ENCODE data around the gene NRP2.
A peak's percentile ranks its signal among the peaks of the same experiment; 100 is the strongest.

Gene NRP2

GRCh38 chr2:205802941-205803340 lies 120.6 kb downstream of the NRP2 start:
- H3K9me3 ChIP-seq (ENCODE audit: insufficient read depth, low read depth, low read length), result peaks cover 13% of the 10 kb centered on the region
- H3K27me3 ChIP-seq (ENCODE audit: insufficient read depth, low read length), result no peaks in the 10 kb centered on the region
- H3K27ac ChIP-seq (ENCODE audit: low read length), result no peak overlapping the region
- H3K4me3 ChIP-seq (ENCODE audit: low read length), result no peak overlapping the region
- H3K4me1 ChIP-seq (ENCODE audit: insufficient read depth, low read length), result no peaks in the 10 kb centered on the region; the same call in 1 of the 2 replicates
- H3K36me3 ChIP-seq (ENCODE audit: insufficient read depth, low read depth, low read length), result no peaks in the 10 kb centered on the region
- H3K9ac ChIP-seq (ENCODE audit: low read depth, low read length), result no peak overlapping the region

GRCh38 chr2:205803500-205803899 lies 121.2 kb downstream of the NRP2 start:
- Histone ChIP-seq H3K27ac (ENCODE audit: low read length) (no peak overlapping the region), H3K9me3 (ENCODE audit: insufficient read depth, low read depth, low read length) (peaks cover 10% of the 10 kb centered on the region), H3K9ac (ENCODE audit: low read depth, low read length) (no peak overlapping the region), H3K4me3 (ENCODE audit: low read length) (no peak overlapping the region), H3K36me3 (ENCODE audit: insufficient read depth, low read depth, low read length) (no peaks in the 10 kb centered on the region), H3K27me3 (ENCODE audit: insufficient read depth, low read length) (no peaks in the 10 kb centered on the region), H3K4me1 (ENCODE audit: insufficient read depth, low read length) (no peaks in the 10 kb centered on the region; the same call in 1 of the 2 replicates)

GRCh38 chr2:205805136-205805535 lies 122.8 kb downstream of the NRP2 start:
- Histone ChIP-seq H3K27me3 (ENCODE audit: insufficient read depth, low read length) (no peaks in the 10 kb centered on the region), H3K4me3 (ENCODE audit: low read length) (no peak overlapping the region), H3K9me3 (ENCODE audit: insufficient read depth, low read depth, low read length) (no peaks in the 10 kb centered on the region), H3K9ac (ENCODE audit: low read depth, low read length) (no peak overlapping the region), H3K36me3 (ENCODE audit: insufficient read depth, low read depth, low read length) (no peaks in the 10 kb centered on the region), H3K4me1 (ENCODE audit: insufficient read depth, low read length) (no peaks in the 10 kb centered on the region; the same call in 1 of the 2 replicates), H3K27ac (ENCODE audit: low read length) (no peak overlapping the region)

GRCh38 chr2:205806143-205806905 lies 124.0 kb downstream of the NRP2 start:
- Histone ChIP-seq H3K36me3 (ENCODE audit: insufficient read depth, low read depth, low read length) (no peaks in the 10 kb centered on the region), H3K27me3 (ENCODE audit: insufficient read depth, low read length) (no peaks in the 10 kb centered on the region), H3K9me3 (ENCODE audit: insufficient read depth, low read depth, low read length) (no peaks in the 10 kb centered on the region), H3K9ac (ENCODE audit: low read depth, low read length) (no peak overlapping the region), H3K4me3 (ENCODE audit: low read length) (no peak overlapping the region), H3K4me1 (ENCODE audit: insufficient read depth, low read length) (no peaks in the 10 kb centered on the region; the same call in 1 of the 2 replicates), H3K27ac (ENCODE audit: low read length) (no peak overlapping the region)

GRCh38 chr2:205807229-205807628 lies 124.9 kb downstream of the NRP2 start:
- Histone ChIP-seq H3K36me3 (ENCODE audit: insufficient read depth, low read depth, low read length) (no peaks in the 10 kb centered on the region), H3K27ac (ENCODE audit: low read length) (no peak overlapping the region), H3K27me3 (ENCODE audit: insufficient read depth, low read length) (no peaks in the 10 kb centered on the region), H3K9ac (ENCODE audit: low read depth, low read length) (no peak overlapping the region), H3K4me3 (ENCODE audit: low read length) (no peak overlapping the region), H3K9me3 (ENCODE audit: insufficient read depth, low read depth, low read length) (no peaks in the 10 kb centered on the region), H3K4me1 (ENCODE audit: insufficient read depth, low read length) (peaks cover under 1% of the 10 kb centered on the region; the same call in 1 of the 2 replicates)

- peaks cover 6% of the 10 kb centered on the region; the same call in 1 of the 2 replicates for H3K4me1 ChIP-seq (ENCODE audit: insufficient read depth, low read length)
- H3K9me3 ChIP-seq (ENCODE audit: insufficient read depth, low read depth, low read length), result no peaks in the 10 kb centered on the region
- H3K4me3 ChIP-seq (ENCODE audit: low read length), result no peak overlapping the region
- no peak overlapping the region for H3K27ac ChIP-seq (ENCODE audit: low read length)
- no peaks in the 10 kb centered on the region for H3K36me3 ChIP-seq (ENCODE audit: insufficient read depth, low read depth, low read length)
- H3K9ac ChIP-seq (ENCODE audit: low read depth, low read length), result no peak overlapping the region
- no peaks in the 10 kb centered on the region for H3K27me3 ChIP-seq (ENCODE audit: insufficient read depth, low read length)
Measured at GRCh38 chr2:205807758-205808157, 125.5 kb downstream of the NRP2 start.

- no peak overlapping the region for H3K4me3 ChIP-seq (ENCODE audit: low read length)
Measured at GRCh38 chr2:205808486-205809121, 126.3 kb downstream of the NRP2 start.

GRCh38 chr2:205811387-205811786 lies 129.1 kb downstream of the NRP2 start:
- H3K9me3 ChIP-seq (ENCODE audit: insufficient read depth, low read depth, low read length), result peaks cover 4% of the 10 kb centered on the region; the same call in 1 of the 2 replicates
- no peak overlapping the region for H3K9ac ChIP-seq (ENCODE audit: low read depth, low read length)
- no peak overlapping the region for H3K4me3 ChIP-seq (ENCODE audit: low read length)
- no peaks in the 10 kb centered on the region for H3K36me3 ChIP-seq (ENCODE audit: insufficient read depth, low read depth, low read length)
- H3K27ac ChIP-seq (ENCODE audit: low read length), result no peak overlapping the region
- peaks cover 13% of the 10 kb centered on the region for H3K4me1 ChIP-seq (ENCODE audit: insufficient read depth, low read length)
- H3K27me3 ChIP-seq (ENCODE audit: insufficient read depth, low read length), result no peaks in the 10 kb centered on the region

More at GRCh38 chr2:205808486-205809121, 126.3 kb downstream of the NRP2 start:
- Histone ChIP-seq H3K36me3 (ENCODE audit: insufficient read depth, low read depth, low read length) (no peaks in the 10 kb centered on the region), H3K9me3 (ENCODE audit: insufficient read depth, low read depth, low read length) (no peaks in the 10 kb centered on the region), H3K9ac (ENCODE audit: low read depth, low read length) (no peak overlapping the region), H3K4me1 (ENCODE audit: insufficient read depth, low read length) (peaks cover 6% of the 10 kb centered on the region; the same call in 1 of the 2 replicates), H3K27me3 (ENCODE audit: insufficient read depth, low read length) (no peaks in the 10 kb centered on the region), H3K27ac (ENCODE audit: low read length) (no peak overlapping the region)

GRCh38 chr2:205814039-205814364 lies 131.7 kb downstream of the NRP2 start:
- Histone ChIP-seq H3K9ac (ENCODE audit: low read depth, low read length) (peak overlapping the region; percentile 6; the same call in 1 of the 2 replicates), H3K36me3 (ENCODE audit: insufficient read depth, low read depth, low read length) (no peaks in the 10 kb centered on the region), H3K9me3 (ENCODE audit: insufficient read depth, low read depth, low read length) (peaks cover 4% of the 10 kb centered on the region; the same call in 1 of the 2 replicates), H3K27me3 (ENCODE audit: insufficient read depth, low read length) (no peaks in the 10 kb centered on the region), H3K4me1 (ENCODE audit: insufficient read depth, low read length) (peaks cover 13% of the 10 kb centered on the region), H3K27ac (ENCODE audit: low read length) (no peak overlapping the region), H3K4me3 (ENCODE audit: low read length) (no peak overlapping the region)

GRCh38 chr2:205815673-205816072 lies 133.4 kb downstream of the NRP2 start:
- no peak overlapping the region for H3K4me3 ChIP-seq (ENCODE audit: low read length)

GRCh38 chr2:205816268-205816667 lies 134.0 kb downstream of the NRP2 start:
- Histone ChIP-seq H3K4me1 (ENCODE audit: insufficient read depth, low read length) (peaks cover 13% of the 10 kb centered on the region), H3K9me3 (ENCODE audit: insufficient read depth, low read depth, low read length) (peaks cover 4% of the 10 kb centered on the region; the same call in 1 of the 2 replicates), H3K4me3 (ENCODE audit: low read length) (no peak overlapping the region), H3K9ac (ENCODE audit: low read depth, low read length) (no peak overlapping the region), H3K27ac (ENCODE audit: low read length) (no peak overlapping the region), H3K27me3 (ENCODE audit: insufficient read depth, low read length) (no peaks in the 10 kb centered on the region), H3K36me3 (ENCODE audit: insufficient read depth, low read depth, low read length) (no peaks in the 10 kb centered on the region)

More at GRCh38 chr2:205815673-205816072, 133.4 kb downstream of the NRP2 start:
- H3K27me3 ChIP-seq (ENCODE audit: insufficient read depth, low read length), result no peaks in the 10 kb centered on the region
- no peak overlapping the region for H3K9ac ChIP-seq (ENCODE audit: low read depth, low read length)
- H3K27ac ChIP-seq (ENCODE audit: low read length), result no peak overlapping the region
- H3K4me1 ChIP-seq (ENCODE audit: insufficient read depth, low read length), result peaks cover 13% of the 10 kb centered on the region
- peaks cover 4% of the 10 kb centered on the region; the same call in 1 of the 2 replicates for H3K9me3 ChIP-seq (ENCODE audit: insufficient read depth, low read depth, low read length)
- no peaks in the 10 kb centered on the region for H3K36me3 ChIP-seq (ENCODE audit: insufficient read depth, low read depth, low read length)

- Histone ChIP-seq H3K4me3 (ENCODE audit: low read length) (no peak overlapping the region), H3K4me1 (ENCODE audit: insufficient read depth, low read length) (peaks cover 2% of the 10 kb centered on the region; the same call in 1 of the 2 replicates), H3K9me3 (ENCODE audit: insufficient read depth, low read depth, low read length) (no peaks in the 10 kb centered on the region), H3K27ac (ENCODE audit: low read length) (no peak overlapping the region), H3K36me3 (ENCODE audit: insufficient read depth, low read depth, low read length) (no peaks in the 10 kb centered on the region), H3K9ac (ENCODE audit: low read depth, low read length) (no peak overlapping the region), H3K27me3 (ENCODE audit: insufficient read depth, low read length) (no peaks in the 10 kb centered on the region)
Measured at GRCh38 chr2:205822579-205822978, 140.3 kb downstream of the NRP2 start.

Data from iPS-20b (cell line).